IPS-18c (cell line): ENCODE results near the gene MYO1B.

Experiments
- H3K4me3 ChIP-seq: 2 replicates; pipeline ENCODE4 v1.7.0; 2013; ENCODE audit warnings: low read depth, mild to moderate bottlenecking, low read length, moderate library complexity; ENCODE audit not compliant: insufficient read depth
- H3K9me3 ChIP-seq: one replicate; pipeline ENCODE4 v1.6.1; 2013; ENCODE audit warnings: mild to moderate bottlenecking, low read length, moderate library complexity; ENCODE audit not compliant: control insufficient read depth, insufficient read depth

MYO1B gene

GRCh38 chr2:191245046-191245868 lies at the start of gene MYO1B:
Gene MYO1B (plus strand): TSS chr2:191245404. CDS start chr2:191276896, 31,492 bp downstream.
- peak within 1 kb of the TSS; percentile 83 for H3K4me3 ChIP-seq
- H3K9me3 ChIP-seq: peaks cover 4% of the 10 kb centered on the region

GRCh38 chr2:191197096-191197495 lies 48.1 kb upstream of the MYO1B start:
- H3K4me3 ChIP-seq: no peak overlapping the region
- H3K9me3 ChIP-seq: peaks cover 2% of the 10 kb centered on the region

GRCh38 chr2:191198271-191198670 lies 46.9 kb upstream of the MYO1B start:
- H3K9me3 ChIP-seq: peaks cover 2% of the 10 kb centered on the region
- H3K4me3 ChIP-seq: no peak overlapping the region

GRCh38 chr2:191199929-191200512 lies 45.2 kb upstream of the MYO1B start:
- Histone ChIP-seq H3K4me3 (no peak overlapping the region), H3K9me3 (peaks cover 2% of the 10 kb centered on the region)

GRCh38 chr2:191200910-191201309 lies 44.3 kb upstream of the MYO1B start:
- no peak overlapping the region for H3K4me3 ChIP-seq
- peaks cover 2% of the 10 kb centered on the region for H3K9me3 ChIP-seq

GRCh38 chr2:191202209-191202721 lies 42.9 kb upstream of the MYO1B start:
- H3K4me3 ChIP-seq: no peak overlapping the region
- H3K9me3 ChIP-seq: peaks cover 2% of the 10 kb centered on the region

- Histone ChIP-seq H3K9me3 (peaks cover 2% of the 10 kb centered on the region), H3K4me3 (no peak overlapping the region)
These were observed 42.3 kb upstream of the MYO1B start for GRCh38 chr2:191202881-191203397.

GRCh38 chr2:191204433-191204832 lies 40.8 kb upstream of the MYO1B start:
- H3K4me3 ChIP-seq: no peak overlapping the region

GRCh38 chr2:191206613-191207471 lies 38.4 kb upstream of the MYO1B start:
- no peak overlapping the region for H3K4me3 ChIP-seq
- no peaks in the 10 kb centered on the region for H3K9me3 ChIP-seq

More at GRCh38 chr2:191204433-191204832, 40.8 kb upstream of the MYO1B start:
- H3K9me3 ChIP-seq: peaks cover 2% of the 10 kb centered on the region

- no peak overlapping the region for H3K4me3 ChIP-seq
- no peaks in the 10 kb centered on the region for H3K9me3 ChIP-seq
These were observed 35.9 kb upstream of the MYO1B start for GRCh38 chr2:191209340-191209739.

GRCh38 chr2:191212119-191212518 lies 33.1 kb upstream of the MYO1B start:
- Histone ChIP-seq H3K9me3 (no peaks in the 10 kb centered on the region), H3K4me3 (no peak overlapping the region)

- no peaks in the 10 kb centered on the region for H3K9me3 ChIP-seq
These were observed 31.9 kb upstream of the MYO1B start for GRCh38 chr2:191213333-191213732.

GRCh38 chr2:191215230-191215629 lies 30.0 kb upstream of the MYO1B start:
- Histone ChIP-seq H3K9me3 (no peaks in the 10 kb centered on the region), H3K4me3 (no peak overlapping the region)

More at GRCh38 chr2:191213333-191213732, 31.9 kb upstream of the MYO1B start:
- H3K4me3 ChIP-seq: no peak overlapping the region

GRCh38 chr2:191215666-191216065 lies 29.5 kb upstream of the MYO1B start:
- Histone ChIP-seq H3K9me3 (no peaks in the 10 kb centered on the region), H3K4me3 (no peak overlapping the region)

- Histone ChIP-seq H3K9me3 (no peaks in the 10 kb centered on the region), H3K4me3 (no peak overlapping the region)
These were observed 27.6 kb upstream of the MYO1B start for GRCh38 chr2:191217580-191217979.

- Histone ChIP-seq H3K9me3 (no peaks in the 10 kb centered on the region), H3K4me3 (no peak overlapping the region)
These were observed 26.8 kb upstream of the MYO1B start for GRCh38 chr2:191218292-191218898.

- Histone ChIP-seq H3K9me3 (no peaks in the 10 kb centered on the region), H3K4me3 (no peak overlapping the region)
These were observed 24.5 kb upstream of the MYO1B start for GRCh38 chr2:191220671-191221070.
